C4-2B (cell line): Measurements from ENCODE around the gene SLC22A7.
"Not testable (repeated sequence)": the region's sequence is repeated elsewhere in the genome, so short reads cannot be mapped to it uniquely, and the experiment has no call there.

ENCODE experiments used
- H3K27ac ChIP-seq: fragments of 450-650 bp; 2 replicates; pipeline ENCODE4 v1.5.1; 2017
- CTCF ChIP-seq: fragments of 450-650 bp; conservative IDR thresholded peaks from 2 replicates; pipeline ENCODE4 v1.5.1; 2017; ENCODE audit warnings: mild to moderate bottlenecking
- ZFX ChIP-seq: fragments of 450-650 bp; IDR thresholded peaks from 2 replicates; pipeline ENCODE4 v1.6.1; 2017

Gene SLC22A7

DNA sequence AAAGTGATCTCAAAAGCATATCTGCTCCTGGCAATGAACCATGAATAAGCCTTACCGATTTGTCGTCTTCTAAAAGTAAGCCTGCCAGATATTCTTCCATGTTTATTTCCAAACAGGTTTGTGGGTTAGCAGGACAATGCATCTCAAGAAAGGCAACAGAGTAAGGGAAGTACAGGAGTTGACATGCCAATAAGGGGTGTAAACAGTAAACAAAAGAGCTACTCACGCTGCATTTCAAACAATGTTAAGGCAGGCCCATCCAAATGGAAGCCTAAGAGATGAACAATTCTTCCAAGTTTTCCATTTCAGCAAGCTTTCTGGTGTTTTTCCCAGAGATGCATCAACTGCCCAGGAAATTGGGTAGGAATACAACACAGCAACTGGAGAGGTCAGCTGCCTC is 38.3 kb downstream of the SLC22A7 start:
- H3K27ac ChIP-seq, result peak overlapping the region; percentile 37; the same call in 1 of the 2 replicates
- TF ChIP-seq CTCF (no peak), ZFX (no peak)

DNA sequence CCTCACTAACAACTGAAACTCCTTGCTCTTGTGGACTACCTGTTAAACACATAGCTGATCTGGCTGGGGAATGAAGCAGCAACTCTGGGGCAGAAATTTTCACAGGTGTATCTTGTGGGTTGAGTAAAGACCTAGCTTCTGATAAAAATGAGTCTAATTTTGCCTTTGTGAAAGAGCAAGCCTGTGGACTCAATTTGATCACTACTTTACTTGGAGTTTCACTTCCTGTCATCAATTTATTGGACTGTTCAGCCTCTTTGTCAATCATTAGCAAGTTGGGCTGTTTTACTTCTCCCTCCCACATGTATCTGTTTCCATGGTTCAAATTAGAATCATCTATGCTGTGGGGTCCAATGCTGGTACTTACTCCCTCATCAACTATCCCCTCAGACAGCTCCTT is 40.2 kb downstream of the SLC22A7 start:
- H3K27ac ChIP-seq, result no peak overlapping the region
- TF ChIP-seq ZFX (no peak), CTCF (no peak)

DNA sequence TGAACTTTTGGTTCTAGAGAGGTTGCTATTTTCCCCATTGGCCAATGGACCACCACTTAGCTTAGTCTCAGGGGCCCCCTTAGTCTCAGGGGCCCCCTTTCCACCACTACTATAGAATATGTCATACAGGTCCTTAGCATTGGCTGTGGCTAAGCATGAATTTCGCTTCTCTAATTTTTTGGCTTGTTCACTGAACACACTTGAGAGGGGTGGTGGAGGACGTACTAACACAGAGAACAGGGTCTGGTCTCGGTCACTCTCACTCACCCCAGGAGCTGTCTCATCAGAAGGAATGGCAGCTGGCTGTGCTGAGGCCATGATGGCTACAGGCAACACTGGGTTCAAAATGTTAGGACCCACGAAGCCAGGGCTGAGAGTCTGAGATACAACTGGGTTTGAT is 41.1 kb downstream of the SLC22A7 start:
- TF ChIP-seq ZFX (no peak), CTCF (no peak)

GRCh38 chr6:43346243-43346642 is 48.2 kb downstream of the SLC22A7 start:
- H3K27ac ChIP-seq, result not testable (repeated sequence)

More for the DNA sequence above, 41.1 kb downstream of the SLC22A7 start:
- no peak overlapping the region for H3K27ac ChIP-seq

GRCh38 chr6:43347021-43347420 is 49.0 kb downstream of the SLC22A7 start:
- TF ChIP-seq ZFX (no peak), CTCF (no peak)
- H3K27ac ChIP-seq, result no peak overlapping the region

GRCh38 chr6:43347444-43347843 is 49.4 kb downstream of the SLC22A7 start:
- H3K27ac ChIP-seq, result no peak overlapping the region
- TF ChIP-seq ZFX (no peak; the same call in 1 of the 2 replicates), CTCF (no peak)

DNA sequence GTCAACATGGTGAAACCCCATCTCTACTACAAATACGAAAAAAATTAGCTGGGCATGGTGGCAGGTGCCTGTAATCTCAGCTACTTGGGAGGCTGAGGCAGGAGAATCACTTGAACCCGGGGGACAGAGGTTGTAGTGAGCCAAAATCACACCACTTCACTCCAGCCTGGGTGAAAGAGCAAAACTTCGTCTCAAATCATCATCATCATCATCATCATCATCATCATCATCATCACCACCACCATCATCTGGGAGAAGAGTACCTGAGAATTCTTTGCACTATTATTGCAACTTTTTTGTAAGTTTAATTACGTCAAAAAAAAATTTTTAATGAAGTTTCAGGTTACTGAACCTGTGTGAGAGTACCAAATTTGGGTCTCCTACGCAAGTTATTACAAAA is 53.9 kb downstream of the SLC22A7 start:
- not testable (repeated sequence) for H3K27ac ChIP-seq
